ENCODE results near the gene POTEJ.
"Not testable (repeated sequence)": the region's sequence is repeated elsewhere in the genome, so short reads cannot be mapped to it uniquely, and the experiment has no call there.

DNA sequence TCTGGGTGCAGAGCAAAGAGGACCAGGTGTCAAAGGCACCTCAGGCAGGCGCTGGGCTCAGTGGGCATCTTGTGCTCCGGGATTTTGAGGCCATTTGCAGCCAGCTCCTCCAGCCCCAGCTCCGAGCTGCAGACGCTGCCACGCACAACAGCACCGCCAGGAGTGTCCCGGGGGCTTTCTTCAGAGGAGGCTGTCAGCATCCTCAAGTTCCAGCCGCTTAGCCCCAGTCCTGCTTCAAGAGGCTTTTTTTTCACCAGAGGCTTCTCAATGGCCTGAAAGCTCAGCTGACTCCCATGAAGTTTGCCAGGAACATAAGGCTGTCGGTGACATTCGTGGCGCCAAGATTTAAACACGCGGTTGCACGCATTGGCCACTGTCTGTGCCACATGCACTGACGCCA lies 754 bp upstream of the POTEJ start:
- not testable (repeated sequence) for TF ChIP-seq POLR2A, CTCF (IDR thresholded peaks at IDR 0.05)
